GM12872 (cell line): ENCODE measurements around the gene KCND3.

Experiments used
- TF ChIP-seq, protein P1 (sequence below): IDR thresholded peaks from 3 replicates; pipeline ENCODE4 v1.5.1; 2011; ENCODE audit warnings: low read depth, mild to moderate bottlenecking, low read length, moderate library complexity; ENCODE audit not compliant: insufficient read depth

Gene KCND3

GRCh38 chr1:111867868-111868440 is 121.5 kb downstream of the KCND3 start:
- TF ChIP-seq, protein P1, sequence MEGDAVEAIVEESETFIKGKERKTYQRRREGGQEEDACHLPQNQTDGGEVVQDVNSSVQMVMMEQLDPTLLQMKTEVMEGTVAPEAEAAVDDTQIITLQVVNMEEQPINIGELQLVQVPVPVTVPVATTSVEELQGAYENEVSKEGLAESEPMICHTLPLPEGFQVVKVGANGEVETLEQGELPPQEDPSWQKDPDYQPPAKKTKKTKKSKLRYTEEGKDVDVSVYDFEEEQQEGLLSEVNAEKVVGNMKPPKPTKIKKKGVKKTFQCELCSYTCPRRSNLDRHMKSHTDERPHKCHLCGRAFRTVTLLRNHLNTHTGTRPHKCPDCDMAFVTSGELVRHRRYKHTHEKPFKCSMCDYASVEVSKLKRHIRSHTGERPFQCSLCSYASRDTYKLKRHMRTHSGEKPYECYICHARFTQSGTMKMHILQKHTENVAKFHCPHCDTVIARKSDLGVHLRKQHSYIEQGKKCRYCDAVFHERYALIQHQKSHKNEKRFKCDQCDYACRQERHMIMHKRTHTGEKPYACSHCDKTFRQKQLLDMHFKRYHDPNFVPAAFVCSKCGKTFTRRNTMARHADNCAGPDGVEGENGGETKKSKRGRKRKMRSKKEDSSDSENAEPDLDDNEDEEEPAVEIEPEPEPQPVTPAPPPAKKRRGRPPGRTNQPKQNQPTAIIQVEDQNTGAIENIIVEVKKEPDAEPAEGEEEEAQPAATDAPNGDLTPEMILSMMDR = no peak

GRCh38 chr1:111864862-111865261 is 124.6 kb downstream of the KCND3 start:
- TF ChIP-seq, protein P1 = no peak

- TF ChIP-seq, protein P1 = no peak
These were observed 126.1 kb downstream of the KCND3 start for GRCh38 chr1:111863401-111863800.

DNA sequence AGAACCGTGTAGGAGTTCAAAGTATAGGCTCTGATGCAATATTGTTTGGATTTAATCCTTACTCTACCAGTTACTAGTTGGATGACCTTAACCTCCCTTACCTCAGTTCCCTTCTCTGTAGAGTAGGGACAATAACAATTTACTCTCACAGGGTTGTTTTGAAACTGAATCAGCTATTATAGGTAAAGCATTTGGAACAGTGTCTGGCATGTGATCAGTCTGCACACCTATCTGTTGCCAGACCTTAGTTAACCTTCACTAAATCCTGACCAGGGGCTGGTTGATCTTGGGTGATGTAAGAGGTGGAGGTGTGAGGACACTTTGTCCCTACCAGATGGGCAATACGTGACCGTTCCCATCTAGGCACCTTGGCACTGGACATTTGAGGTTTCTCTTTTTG is 126.9 kb downstream of the KCND3 start:
- TF ChIP-seq, protein P1 = no peak

GRCh38 chr1:111861523-111861922 is 127.9 kb downstream of the KCND3 start:
- TF ChIP-seq, protein P1 = no peak

DNA sequence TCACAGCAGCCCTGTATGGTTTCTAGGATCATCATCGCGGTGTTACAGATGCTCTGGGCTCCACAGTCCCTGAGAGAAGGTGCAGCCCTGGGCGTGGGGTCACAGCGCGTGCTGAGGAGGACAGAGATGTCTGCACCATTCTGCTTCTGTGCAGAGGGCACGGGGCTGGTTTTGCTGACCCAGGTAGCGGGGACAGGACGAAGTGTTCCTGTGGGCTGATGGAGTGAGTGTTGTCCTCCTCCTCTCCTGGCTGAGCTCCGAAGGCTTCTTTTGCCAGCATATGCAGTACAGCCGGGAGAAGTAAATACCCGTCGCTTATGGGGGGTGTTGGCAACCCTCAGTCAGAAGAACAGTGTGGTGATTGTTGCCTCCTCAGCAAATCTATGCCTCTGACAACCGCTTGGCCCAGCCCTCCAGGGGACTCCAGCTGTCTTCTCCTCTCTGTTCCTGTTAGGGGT is 132.2 kb downstream of the KCND3 start:
- TF ChIP-seq, protein P1 = no peak

DNA sequence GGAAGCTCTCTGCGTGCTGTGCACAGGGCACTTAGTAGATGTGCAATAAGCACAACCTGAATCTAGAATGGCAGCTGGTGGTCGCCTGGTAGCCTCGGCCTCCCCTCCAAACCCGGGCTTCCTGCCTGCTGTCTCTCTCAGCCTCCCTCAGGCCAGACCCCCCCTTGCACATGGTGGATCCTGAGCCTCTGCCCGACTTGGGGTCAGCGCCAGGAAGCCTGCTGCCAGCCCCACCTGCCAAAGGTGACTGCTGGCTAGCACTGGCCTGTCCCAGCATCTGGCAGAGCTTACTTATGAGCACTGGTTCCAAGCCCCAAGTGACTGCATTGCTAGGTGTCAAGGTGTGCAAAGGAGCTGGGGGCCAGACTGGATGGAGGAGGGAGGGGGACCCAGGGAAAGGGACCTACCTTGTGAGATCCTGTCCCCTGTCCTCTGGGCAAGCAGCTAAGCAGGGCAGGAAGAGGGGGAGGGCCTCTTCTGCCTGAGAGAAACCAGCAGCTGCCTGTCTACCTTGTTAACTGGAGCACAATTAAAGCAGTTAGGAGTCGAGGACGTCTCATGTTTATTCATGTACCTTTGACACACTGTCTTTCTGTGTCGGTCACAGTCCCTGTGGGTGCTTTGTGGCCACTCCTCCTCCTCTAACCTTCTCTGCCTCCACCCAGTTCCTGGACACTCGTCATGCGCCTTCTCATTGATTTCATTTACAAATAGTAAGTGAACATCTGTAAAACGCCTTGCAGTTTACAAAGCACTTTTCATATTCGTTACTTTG is 132.9 kb downstream of the KCND3 start:
- TF ChIP-seq, protein P1 = no peak
